Stimulated activated memory B cell treated with anti-CD40 and anti-IgM and Interleukin-4, amounts not matched to agents 10 μg/mL and 1 μg/mL and 100 μg/mL, for 72 hours (primary cell): ENCODE measurements around the gene CADM1.

Source experiments
- ATAC-seq: fragments of 150-1000 bp; cut with Tn5 transposase; 2 replicates; pipeline ENCODE4 v1.10.0; 2021
- H3K27ac Mint-ChIP-seq: one replicate; pipeline ENCODE4 v1.8.0; 2022; ENCODE audit warnings: mild to moderate bottlenecking, mixed read lengths
- H3K27me3 Mint-ChIP-seq: one replicate; pipeline ENCODE4 v1.8.0; 2022; ENCODE audit warnings: mixed read lengths
- H3K36me3 Mint-ChIP-seq: one replicate; pipeline ENCODE4 v1.8.0; 2022; ENCODE audit warnings: mixed read lengths
- H3K4me1 Mint-ChIP-seq: one replicate; pipeline ENCODE4 v1.8.0; 2022; ENCODE audit warnings: mixed read lengths
- H3K4me3 Mint-ChIP-seq: one replicate; pipeline ENCODE4 v1.8.0; 2022; ENCODE audit warnings: mild to moderate bottlenecking, moderate library complexity, mixed read lengths
- H3K9me3 Mint-ChIP-seq: one replicate; pipeline ENCODE4 v1.8.0; 2022; ENCODE audit warnings: mixed read lengths

Gene CADM1

GRCh38 chr11:115255006-115255762, 249.0 kb downstream of the CADM1 start:
- H3K9me3 Mint-ChIP-seq: no peaks in the 10 kb centered on the region
- H3K27ac Mint-ChIP-seq: peak overlapping the region; percentile 52
- ATAC-seq: peak; percentile 76
- H3K4me3 Mint-ChIP-seq: peak overlapping the region; percentile 28
- H3K27me3 Mint-ChIP-seq: no peaks in the 10 kb centered on the region
- H3K36me3 Mint-ChIP-seq: no peaks in the 10 kb centered on the region
- H3K4me1 Mint-ChIP-seq: peaks cover 25% of the 10 kb centered on the region

DNA sequence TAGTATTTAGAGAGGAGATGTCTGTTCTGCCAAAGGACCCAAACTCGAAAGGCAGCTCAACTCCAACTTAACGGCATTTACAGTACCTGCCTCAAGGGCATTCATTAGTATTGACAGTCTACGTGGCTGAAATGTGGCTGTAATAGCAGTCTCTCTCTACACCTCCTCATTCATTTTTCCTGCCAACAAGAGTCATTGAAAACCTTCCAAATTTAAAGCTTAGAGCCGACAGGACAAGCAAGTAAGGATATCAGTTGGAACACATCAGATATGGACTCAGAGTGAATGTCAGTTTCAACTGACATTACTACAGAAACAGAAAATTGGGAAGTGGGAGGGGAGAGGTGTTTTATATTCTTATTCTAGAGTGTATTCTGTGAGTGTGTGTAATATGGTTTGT, 253.1 kb downstream of the CADM1 start:
- no peaks in the 10 kb centered on the region for H3K27me3 Mint-ChIP-seq
- no peak overlapping the region for H3K4me3 Mint-ChIP-seq
- no peak for ATAC-seq
- H3K36me3 Mint-ChIP-seq: no peaks in the 10 kb centered on the region
- H3K9me3 Mint-ChIP-seq: no peaks in the 10 kb centered on the region
- no peak overlapping the region for H3K27ac Mint-ChIP-seq
- peaks cover 17% of the 10 kb centered on the region for H3K4me1 Mint-ChIP-seq

- H3K9me3 Mint-ChIP-seq: no peaks in the 10 kb centered on the region
- H3K27ac Mint-ChIP-seq: no peak overlapping the region
- H3K36me3 Mint-ChIP-seq: no peaks in the 10 kb centered on the region
- H3K4me3 Mint-ChIP-seq: no peak overlapping the region
- H3K27me3 Mint-ChIP-seq: no peaks in the 10 kb centered on the region
- ATAC-seq: no peak
- no peaks in the 10 kb centered on the region for H3K4me1 Mint-ChIP-seq
Measured at GRCh38 chr11:115249061-115249578, 255.1 kb downstream of the CADM1 start.

DNA sequence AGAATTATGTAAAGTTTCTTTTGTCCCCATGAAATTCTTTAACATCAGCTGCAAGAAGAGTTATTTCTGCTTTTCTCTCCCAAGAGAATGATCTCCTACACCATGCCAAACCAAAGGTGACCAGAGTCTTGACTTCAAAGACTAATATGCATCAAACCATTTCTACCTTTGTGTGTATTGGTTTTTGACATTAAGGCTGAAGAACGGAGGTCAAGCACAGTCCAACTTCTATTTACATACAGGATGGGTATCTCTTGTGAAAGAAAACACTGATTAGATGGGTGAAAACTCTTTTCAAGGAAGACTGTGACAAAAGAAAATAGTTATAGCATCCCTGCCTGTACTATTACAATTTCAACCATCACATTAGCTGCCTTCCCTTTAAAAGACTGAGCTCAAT, 256.3 kb downstream of the CADM1 start:
- Mint-ChIP-seq H3K27ac (no peak overlapping the region), H3K4me1 (no peaks in the 10 kb centered on the region), H3K9me3 (no peaks in the 10 kb centered on the region), H3K4me3 (no peak overlapping the region), H3K27me3 (no peaks in the 10 kb centered on the region), H3K36me3 (no peaks in the 10 kb centered on the region)
- ATAC-seq: no peak

GRCh38 chr11:115247361-115247760, 256.9 kb downstream of the CADM1 start:
- no peaks in the 10 kb centered on the region for H3K9me3 Mint-ChIP-seq
- H3K36me3 Mint-ChIP-seq: no peaks in the 10 kb centered on the region
- H3K4me1 Mint-ChIP-seq: no peaks in the 10 kb centered on the region
- ATAC-seq: no peak
- H3K27ac Mint-ChIP-seq: no peak overlapping the region
- no peaks in the 10 kb centered on the region for H3K27me3 Mint-ChIP-seq
- no peak overlapping the region for H3K4me3 Mint-ChIP-seq

DNA sequence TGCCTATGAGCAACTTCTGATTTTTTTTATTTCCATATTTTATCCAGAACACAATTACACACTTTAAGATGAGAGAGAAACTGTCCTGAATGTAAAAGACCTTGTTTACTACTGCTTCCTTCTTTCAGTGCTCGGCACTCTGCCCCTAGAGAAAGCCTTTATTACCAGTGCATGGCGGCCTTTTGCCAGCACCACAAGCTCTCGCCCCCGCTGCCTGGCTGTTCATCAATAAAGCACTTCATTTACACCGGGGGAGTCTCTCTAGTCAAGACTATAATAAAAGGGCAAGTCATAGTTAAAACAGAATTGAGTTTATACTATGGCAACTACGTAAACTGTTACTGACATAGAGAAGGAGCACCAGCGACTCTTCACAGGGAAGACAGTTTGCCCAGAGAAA, 259.5 kb downstream of the CADM1 start:
- no peak overlapping the region for H3K4me3 Mint-ChIP-seq
- H3K27ac Mint-ChIP-seq: no peak overlapping the region
- H3K36me3 Mint-ChIP-seq: no peaks in the 10 kb centered on the region
- no peaks in the 10 kb centered on the region for H3K4me1 Mint-ChIP-seq
- no peaks in the 10 kb centered on the region for H3K9me3 Mint-ChIP-seq
- no peaks in the 10 kb centered on the region for H3K27me3 Mint-ChIP-seq
- no peak for ATAC-seq

GRCh38 chr11:115244296-115244695, 259.9 kb downstream of the CADM1 start:
- Mint-ChIP-seq H3K36me3 (no peaks in the 10 kb centered on the region), H3K27ac (no peak overlapping the region), H3K4me3 (no peak overlapping the region), H3K9me3 (no peaks in the 10 kb centered on the region), H3K4me1 (no peaks in the 10 kb centered on the region), H3K27me3 (no peaks in the 10 kb centered on the region)
- ATAC-seq: no peak

DNA sequence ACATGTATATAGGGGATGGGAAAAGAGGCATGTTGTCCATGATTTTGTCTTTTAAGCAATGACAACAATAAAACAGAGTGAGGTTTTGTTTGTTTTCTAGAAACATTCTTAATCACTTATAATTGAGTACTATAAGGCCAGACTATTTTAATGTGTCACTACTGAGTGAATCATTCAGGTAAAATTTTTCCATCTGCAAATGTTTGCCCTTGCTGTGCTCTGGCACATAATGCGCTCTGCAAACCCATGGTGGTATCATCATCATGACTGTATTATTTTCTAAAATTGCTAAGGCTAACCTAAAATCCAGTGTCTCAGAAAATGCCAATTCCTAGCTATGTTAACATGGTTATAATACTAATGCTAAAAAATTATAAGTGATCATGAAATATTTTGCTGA, 261.2 kb downstream of the CADM1 start:
- no peaks in the 10 kb centered on the region for H3K4me1 Mint-ChIP-seq
- H3K36me3 Mint-ChIP-seq: no peaks in the 10 kb centered on the region
- H3K27ac Mint-ChIP-seq: no peak overlapping the region
- no peaks in the 10 kb centered on the region for H3K27me3 Mint-ChIP-seq
- H3K9me3 Mint-ChIP-seq: no peaks in the 10 kb centered on the region
- H3K4me3 Mint-ChIP-seq: no peak overlapping the region
- ATAC-seq: no peak

GRCh38 chr11:115241899-115242298, 262.3 kb downstream of the CADM1 start:
- Mint-ChIP-seq H3K36me3 (no peaks in the 10 kb centered on the region), H3K4me1 (no peaks in the 10 kb centered on the region), H3K27me3 (no peaks in the 10 kb centered on the region), H3K9me3 (no peaks in the 10 kb centered on the region), H3K4me3 (no peak overlapping the region), H3K27ac (no peak overlapping the region)
- no peak for ATAC-seq

DNA sequence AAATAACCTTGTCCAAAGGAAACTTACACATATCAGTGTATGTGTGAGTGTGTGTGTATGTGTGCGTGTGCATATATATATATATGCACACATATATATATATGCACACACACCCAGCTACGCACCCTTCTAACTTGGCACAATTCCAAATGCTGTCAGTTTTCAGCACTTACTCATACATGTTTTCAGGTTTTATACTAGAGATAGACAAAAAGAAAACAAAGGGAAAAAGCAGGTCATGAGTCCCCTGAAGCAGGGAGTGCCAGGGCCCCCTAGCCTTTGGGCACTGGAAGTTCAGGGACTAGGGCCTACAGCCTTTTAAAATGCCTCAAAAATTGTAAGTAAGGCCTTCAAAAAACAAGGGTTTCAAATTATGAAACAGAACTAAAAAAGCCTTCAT, 265.4 kb downstream of the CADM1 start:
- H3K4me1 Mint-ChIP-seq: no peaks in the 10 kb centered on the region

DNA sequence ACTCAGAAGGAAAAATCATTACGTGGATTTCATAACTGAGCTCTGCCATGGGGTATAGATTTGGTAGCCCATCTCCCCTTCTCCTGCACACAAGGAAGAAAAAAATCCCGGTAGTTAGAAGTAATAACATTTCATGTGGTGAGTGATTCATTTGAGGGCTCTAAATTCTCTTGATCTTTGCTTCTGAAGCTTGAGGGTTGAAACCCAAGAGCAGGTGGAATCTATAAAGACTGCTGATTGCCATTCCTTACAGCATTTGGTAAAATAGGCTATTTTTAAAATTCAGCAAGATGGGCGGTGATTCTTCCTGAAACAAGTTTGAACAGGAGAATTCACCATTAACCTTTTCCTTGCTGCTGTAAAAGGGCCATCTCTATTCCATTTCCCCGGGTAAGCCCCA, 266.1 kb downstream of the CADM1 start:
- Mint-ChIP-seq H3K4me3 (no peak overlapping the region), H3K27me3 (no peaks in the 10 kb centered on the region), H3K27ac (no peak overlapping the region), H3K4me1 (no peaks in the 10 kb centered on the region), H3K36me3 (no peaks in the 10 kb centered on the region), H3K9me3 (no peaks in the 10 kb centered on the region)
- no peak for ATAC-seq

More for the DNA sequence above, 265.4 kb downstream of the CADM1 start:
- H3K4me3 Mint-ChIP-seq: no peak overlapping the region
- H3K27ac Mint-ChIP-seq: no peak overlapping the region
- no peaks in the 10 kb centered on the region for H3K27me3 Mint-ChIP-seq
- no peaks in the 10 kb centered on the region for H3K36me3 Mint-ChIP-seq
- no peaks in the 10 kb centered on the region for H3K9me3 Mint-ChIP-seq
- no peak for ATAC-seq

GRCh38 chr11:115237578-115237977, 266.6 kb downstream of the CADM1 start:
- Mint-ChIP-seq H3K4me1 (no peaks in the 10 kb centered on the region), H3K27me3 (no peaks in the 10 kb centered on the region), H3K27ac (no peak overlapping the region), H3K36me3 (no peaks in the 10 kb centered on the region), H3K9me3 (no peaks in the 10 kb centered on the region), H3K4me3 (no peak overlapping the region)
- ATAC-seq: no peak

- no peak overlapping the region for H3K4me3 Mint-ChIP-seq
- no peak for ATAC-seq
- no peaks in the 10 kb centered on the region for H3K27me3 Mint-ChIP-seq
- no peaks in the 10 kb centered on the region for H3K36me3 Mint-ChIP-seq
- H3K27ac Mint-ChIP-seq: no peak overlapping the region
- no peaks in the 10 kb centered on the region for H3K9me3 Mint-ChIP-seq
- H3K4me1 Mint-ChIP-seq: no peaks in the 10 kb centered on the region
Measured at GRCh38 chr11:115234794-115235193, 269.4 kb downstream of the CADM1 start.

DNA sequence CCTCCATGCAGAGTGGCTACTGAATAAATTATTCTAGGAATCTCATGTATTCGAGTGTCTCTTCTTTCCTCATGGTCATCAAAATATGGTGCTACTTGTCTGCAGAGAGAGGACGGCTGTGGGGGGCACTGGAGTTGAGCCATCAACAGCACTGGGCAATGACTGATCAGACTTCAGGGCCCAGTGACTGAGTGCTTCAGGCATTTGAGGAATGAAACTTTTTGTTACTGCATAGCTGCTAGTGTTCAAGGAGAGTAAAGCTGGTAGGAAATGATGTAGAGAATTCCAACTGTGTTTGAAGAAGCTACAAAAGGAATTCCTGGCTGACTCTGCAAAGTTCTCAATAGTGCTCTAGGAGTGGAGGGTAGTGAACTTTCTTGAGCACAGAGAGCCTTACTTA, 277.7 kb downstream of the CADM1 start:
- ATAC-seq: no peak

DNA sequence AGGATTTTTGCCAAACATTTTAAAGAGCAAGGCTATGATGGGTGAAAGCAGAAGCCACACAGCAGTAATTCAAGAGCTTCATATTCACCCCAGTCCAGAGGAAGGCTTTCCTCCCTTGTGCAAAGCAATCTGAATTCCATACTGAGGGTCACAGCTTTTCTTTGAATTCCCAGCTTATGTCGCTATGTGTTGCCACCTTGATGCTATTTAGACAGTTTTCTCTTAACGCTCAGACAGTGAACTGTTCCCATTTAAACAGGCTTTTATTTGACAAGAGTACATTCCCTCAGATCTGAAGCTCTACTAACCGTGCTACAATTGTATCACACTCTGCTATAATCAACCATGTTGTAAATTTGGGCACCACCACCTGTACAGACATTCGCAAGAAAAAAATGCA, 279.7 kb downstream of the CADM1 start:
- ATAC-seq: no peak
- Mint-ChIP-seq H3K9me3 (no peaks in the 10 kb centered on the region), H3K36me3 (no peaks in the 10 kb centered on the region), H3K4me3 (no peak overlapping the region), H3K4me1 (peaks cover 28% of the 10 kb centered on the region), H3K27me3 (no peaks in the 10 kb centered on the region), H3K27ac (no peak overlapping the region)

More for the DNA sequence above, 277.7 kb downstream of the CADM1 start:
- H3K4me3 Mint-ChIP-seq: no peak overlapping the region
- no peak overlapping the region for H3K27ac Mint-ChIP-seq
- peaks cover 25% of the 10 kb centered on the region for H3K4me1 Mint-ChIP-seq
- H3K9me3 Mint-ChIP-seq: no peaks in the 10 kb centered on the region
- H3K36me3 Mint-ChIP-seq: no peaks in the 10 kb centered on the region
- H3K27me3 Mint-ChIP-seq: no peaks in the 10 kb centered on the region

- H3K27ac Mint-ChIP-seq: peak overlapping the region; percentile 89
- no peaks in the 10 kb centered on the region for H3K36me3 Mint-ChIP-seq
- no peaks in the 10 kb centered on the region for H3K9me3 Mint-ChIP-seq
- H3K27me3 Mint-ChIP-seq: no peaks in the 10 kb centered on the region
- peaks cover 31% of the 10 kb centered on the region for H3K4me1 Mint-ChIP-seq
- ATAC-seq: peak; percentile 73
- peak overlapping the region; percentile 46 for H3K4me3 Mint-ChIP-seq
Measured at GRCh38 chr11:115222863-115223530, 281.2 kb downstream of the CADM1 start.
